ENCODE data around the gene DNAJB4. TPM values are rescaled to one million over a fixed set of nuclear protein-coding genes. Genes with fewer than 3 reads are reported as not detected.
"Not testable (repeated sequence)": the region's sequence is repeated elsewhere in the genome, so short reads cannot be mapped to it uniquely, and the experiment has no call there.

The DNAJB4 gene
- total RNA-seq, 1 donor from 2014 or later: 12.5 TPM

GRCh38 chr1:77978293-77978968 lies 26.3 kb upstream of the DNAJB4 start:
- Mint-ChIP-seq H3K27ac (no peak overlapping the region), H3K4me1 (ENCODE audit: low read depth) (peaks cover 38% of the 10 kb centered on the region), H3K4me3 (ENCODE audit: low read depth) (no peak overlapping the region), H3K9me3 (no peaks in the 10 kb centered on the region), H3K27me3 (ENCODE audit: low read depth) (no peaks in the 10 kb centered on the region), H3K36me3 (ENCODE audit: low read depth) (peaks cover 41% of the 10 kb centered on the region)
- intact Hi-C loops (cut with micrococcal nuclease): loop anchor here (1.0 to 10.0 kb wide), 4 partner anchors 18 to 646 kb away; partner anchors contain the start of genes IFI44L and USP33
- DNase-seq (ENCODE audit: low spot score): peak; percentile 80

GRCh38 chr1:77978969-77979876 lies 25.5 kb upstream of the DNAJB4 start, which contains the start of gene FUBP1:
FUBP1 (minus strand) TSS chr1:77979072; CDS start chr1:77979004, 68 bp downstream.
- H3K27me3 Mint-ChIP-seq (ENCODE audit: low read depth): no peaks in the 10 kb centered on the region
- H3K9me3 Mint-ChIP-seq: no peaks in the 10 kb centered on the region
- no peak within 1 kb of the TSS for H3K27ac Mint-ChIP-seq
- H3K36me3 Mint-ChIP-seq (ENCODE audit: low read depth): peaks cover 42% of the 10 kb centered on the region
- H3K4me1 Mint-ChIP-seq (ENCODE audit: low read depth): peaks cover 43% of the 10 kb centered on the region
- intact Hi-C loops (cut with micrococcal nuclease): loop anchor here (1.0 to 10.0 kb wide), 6 partner anchors 18 to 646 kb away; partner anchors contain the start of genes DNAJB4, IFI44L and USP33
- DNase-seq (ENCODE audit: low spot score): peak; percentile 95
- H3K4me3 Mint-ChIP-seq (ENCODE audit: low read depth): no peak within 1 kb of the TSS

GRCh38 chr1:77983352-77983996 lies 21.3 kb upstream of the DNAJB4 start:
- peak overlapping the region; percentile 73 for H3K27ac Mint-ChIP-seq
- peaks cover 38% of the 10 kb centered on the region for H3K36me3 Mint-ChIP-seq (ENCODE audit: low read depth)
- H3K4me1 Mint-ChIP-seq (ENCODE audit: low read depth): peaks cover 48% of the 10 kb centered on the region
- DNase-seq (ENCODE audit: low spot score); H3K9me3 Mint-ChIP-seq; H3K27me3 Mint-ChIP-seq (ENCODE audit: low read depth); intact Hi-C loops (cut with micrococcal nuclease); H3K4me3 Mint-ChIP-seq (ENCODE audit: low read depth): not testable (repeated sequence)

GRCh38 chr1:77983997-77984355 lies 20.8 kb upstream of the DNAJB4 start:
- H3K27me3 Mint-ChIP-seq (ENCODE audit: low read depth): no peaks in the 10 kb centered on the region
- peaks cover 43% of the 10 kb centered on the region for H3K36me3 Mint-ChIP-seq (ENCODE audit: low read depth)
- no peaks in the 10 kb centered on the region for H3K9me3 Mint-ChIP-seq
- H3K4me1 Mint-ChIP-seq (ENCODE audit: low read depth): peaks cover 52% of the 10 kb centered on the region
- H3K27ac Mint-ChIP-seq: peak overlapping the region; percentile 73
- DNase-seq (ENCODE audit: low spot score): no peak
- no peak overlapping the region for H3K4me3 Mint-ChIP-seq (ENCODE audit: low read depth)
- intact Hi-C loops (cut with micrococcal nuclease): no loop called here

- DNase-seq (ENCODE audit: low spot score): no peak
- no peaks in the 10 kb centered on the region for H3K9me3 Mint-ChIP-seq
- intact Hi-C loops (cut with micrococcal nuclease): no loop called here
- H3K4me1 Mint-ChIP-seq (ENCODE audit: low read depth): peaks cover 58% of the 10 kb centered on the region
- H3K27me3 Mint-ChIP-seq (ENCODE audit: low read depth): no peaks in the 10 kb centered on the region
- peak overlapping the region; percentile 19 for H3K27ac Mint-ChIP-seq
- H3K36me3 Mint-ChIP-seq (ENCODE audit: low read depth): peaks cover 49% of the 10 kb centered on the region
- no peak overlapping the region for H3K4me3 Mint-ChIP-seq (ENCODE audit: low read depth)
Measured at GRCh38 chr1:77984629-77985028, 20.1 kb upstream of the DNAJB4 start.

- intact Hi-C loops (cut with micrococcal nuclease): no loop called here
- Mint-ChIP-seq H3K4me3 (ENCODE audit: low read depth) (no peak overlapping the region), H3K9me3 (no peaks in the 10 kb centered on the region), H3K27me3 (ENCODE audit: low read depth) (no peaks in the 10 kb centered on the region), H3K27ac (no peak overlapping the region), H3K36me3 (ENCODE audit: low read depth) (peaks cover 42% of the 10 kb centered on the region), H3K4me1 (ENCODE audit: low read depth) (peaks cover 52% of the 10 kb centered on the region)
- DNase-seq (ENCODE audit: low spot score): no peak
Measured at GRCh38 chr1:77986810-77987209, 17.9 kb upstream of the DNAJB4 start.

GRCh38 chr1:77987919-77988318 lies 16.8 kb upstream of the DNAJB4 start:
- H3K9me3 Mint-ChIP-seq: no peaks in the 10 kb centered on the region
- H3K27me3 Mint-ChIP-seq (ENCODE audit: low read depth): no peaks in the 10 kb centered on the region
- no peak overlapping the region for H3K4me3 Mint-ChIP-seq (ENCODE audit: low read depth)
- no peak overlapping the region for H3K27ac Mint-ChIP-seq
- DNase-seq (ENCODE audit: low spot score): no peak
- peaks cover 42% of the 10 kb centered on the region for H3K36me3 Mint-ChIP-seq (ENCODE audit: low read depth)
- H3K4me1 Mint-ChIP-seq (ENCODE audit: low read depth): peaks cover 48% of the 10 kb centered on the region
- intact Hi-C loops (cut with micrococcal nuclease): no loop called here

- Mint-ChIP-seq H3K4me1 (ENCODE audit: low read depth) (peaks cover 34% of the 10 kb centered on the region), H3K27me3 (ENCODE audit: low read depth) (no peaks in the 10 kb centered on the region), H3K36me3 (ENCODE audit: low read depth) (peaks cover 33% of the 10 kb centered on the region), H3K9me3 (no peaks in the 10 kb centered on the region), H3K27ac (no peak overlapping the region), H3K4me3 (ENCODE audit: low read depth) (no peak overlapping the region)
- no peak for DNase-seq (ENCODE audit: low spot score)
- intact Hi-C loops (cut with micrococcal nuclease): no loop called here
Measured at GRCh38 chr1:77989744-77990143, 15.0 kb upstream of the DNAJB4 start.

GRCh38 chr1:77990629-77991204 lies 14.0 kb upstream of the DNAJB4 start:
- Mint-ChIP-seq H3K4me3 (ENCODE audit: low read depth) (no peak overlapping the region), H3K36me3 (ENCODE audit: low read depth) (peaks cover 30% of the 10 kb centered on the region), H3K4me1 (ENCODE audit: low read depth) (peaks cover 31% of the 10 kb centered on the region), H3K27me3 (ENCODE audit: low read depth) (no peaks in the 10 kb centered on the region), H3K27ac (no peak overlapping the region), H3K9me3 (no peaks in the 10 kb centered on the region)
- no peak for DNase-seq (ENCODE audit: low spot score)
- intact Hi-C loops (cut with micrococcal nuclease): no loop called here

- intact Hi-C loops (cut with micrococcal nuclease): no loop called here
- Mint-ChIP-seq H3K27me3 (ENCODE audit: low read depth) (no peaks in the 10 kb centered on the region), H3K4me3 (ENCODE audit: low read depth) (no peak overlapping the region), H3K27ac (no peak overlapping the region), H3K4me1 (ENCODE audit: low read depth) (peaks cover 25% of the 10 kb centered on the region), H3K36me3 (ENCODE audit: low read depth) (peaks cover 25% of the 10 kb centered on the region), H3K9me3 (no peaks in the 10 kb centered on the region)
- DNase-seq (ENCODE audit: low spot score): no peak
Measured at GRCh38 chr1:77991638-77992037, 13.1 kb upstream of the DNAJB4 start.

- Mint-ChIP-seq H3K27ac (no peak overlapping the region), H3K9me3 (no peaks in the 10 kb centered on the region), H3K4me1 (ENCODE audit: low read depth) (peaks cover 14% of the 10 kb centered on the region), H3K27me3 (ENCODE audit: low read depth) (no peaks in the 10 kb centered on the region), H3K4me3 (ENCODE audit: low read depth) (no peak overlapping the region), H3K36me3 (ENCODE audit: low read depth) (peaks cover 20% of the 10 kb centered on the region)
- no peak for DNase-seq (ENCODE audit: low spot score)
- intact Hi-C loops (cut with micrococcal nuclease): no loop called here
Measured at GRCh38 chr1:77994117-77994705, 10.5 kb upstream of the DNAJB4 start.

- Mint-ChIP-seq H3K27me3 (ENCODE audit: low read depth) (no peaks in the 10 kb centered on the region), H3K27ac (no peak overlapping the region), H3K4me1 (ENCODE audit: low read depth) (peaks cover 3% of the 10 kb centered on the region), H3K4me3 (ENCODE audit: low read depth) (no peak overlapping the region), H3K36me3 (ENCODE audit: low read depth) (peaks cover 9% of the 10 kb centered on the region), H3K9me3 (no peaks in the 10 kb centered on the region)
- intact Hi-C loops (cut with micrococcal nuclease): no loop called here
- no peak for DNase-seq (ENCODE audit: low spot score)
Measured at GRCh38 chr1:77996734-77997133, 8.0 kb upstream of the DNAJB4 start.

Data from activated T-helper 2 cell treated with anti-CD3 and anti-CD28 coated beads, Interferon-gamma antibody, Interleukin-2, Interleukin-4, amounts not matched to agents 10 μg/mL and 5 μg/mL and 100 μg/mL, durations not matched to agents 14 hours and 24 hours and 36 hours (primary cell).